Eye (tissue), 1 donor: ENCODE data around the gene AIFM3.

Experiments
- DNase-seq: peaks from one replicate; pipeline ENCODE4 v3.0.0-alpha.2; 2015

Gene AIFM3

GRCh38 chr22:21030032-21030431, 63.0 kb downstream of the AIFM3 start:
- no peak for DNase-seq
